Breast epithelium (tissue), 3 donors: ENCODE data around the gene SEMA4D.

Source experiments
- CTCF ChIP-seq, 3 donors: fragments of 450-650 bp; IDR thresholded peaks; one replicate each; pipeline ENCODE4 v1.5.1; 2016 to 2017; ENCODE audit warnings: antibody characterized with exemption in 3 of 3, mild to moderate bottlenecking in 3 of 3, moderate library complexity in 3 of 3
- POLR2AphosphoS5 ChIP-seq, 3 donors: sonication (generic); formaldehyde crosslinking; IDR thresholded peaks; one replicate each; pipeline ENCODE4 v1.6.1; 2017; ENCODE audit warnings: antibody characterized with exemption in 3 of 3

- TF ChIP-seq POLR2AphosphoS5 (IDR thresholded peaks at IDR 0.05) (no peak), CTCF (IDR thresholded peaks at IDR 0.05) (no peak)
These were observed 123.7 kb downstream of the SEMA4D start for GRCh38 chr9:89374176-89374575.
